Colonic mucosa (tissue), 4 donors: ENCODE data around the gene TGFBR2. TPM values are rescaled to one million over a fixed set of nuclear protein-coding genes. Genes with fewer than 3 reads are reported as not detected.
"Not testable (repeated sequence)": the region's sequence is repeated elsewhere in the genome, so short reads cannot be mapped to it uniquely, and the experiment has no call there.

ENCODE experiments used
- DNase-seq: peaks from one replicate; pipeline ENCODE4 v3.0.0-alpha.2; 2020
- H3K27ac ChIP-seq: fragments of 200-600 bp; one replicate; pipeline ENCODE4 v1.8.0; 2021
- H3K27me3 ChIP-seq: fragments of 200-600 bp; one replicate; pipeline ENCODE4 v1.8.0; 2021
- H3K36me3 ChIP-seq: fragments of 200-600 bp; one replicate; pipeline ENCODE4 v1.8.0; 2021
- H3K4me1 ChIP-seq: fragments of 200-600 bp; one replicate; pipeline ENCODE4 v1.8.0; 2021; ENCODE audit warnings: mild to moderate bottlenecking
- H3K4me3 ChIP-seq: fragments of 200-600 bp; one replicate; pipeline ENCODE4 v1.8.0; 2021
- H3K9ac ChIP-seq, 2 donors: one replicate each; pipeline ENCODE4 v1.7.0; 2013; ENCODE audit warnings: control low read depth in 2 of 2, low read depth in 2 of 2, low read length in 2 of 2
- H3K9me3 ChIP-seq: fragments of 200-600 bp; one replicate; pipeline ENCODE4 v1.8.0; 2021
- intact Hi-C: fragments of 100-400 bp; cut with DNase I; formaldehyde crosslinking; loops from one replicate; pipeline ENCODE4 v1.14.1; 2022
- total RNA-seq, 2 donors: library from RNA; stranded (reverse); fragmentation: NEBNext Ultra II Directional in 1 of 2; extraction: Animal tissue kit (Norgen Biotek cat#: 25700) in 1 of 2; gene quantifications; one replicate each; pipeline ENCODE4 v1.2.1, GENCODE V29; 2021
- TF ChIP-seq, protein P1 (sequence below): fragments of 200-600 bp; IDR thresholded peaks from one replicate; pipeline ENCODE4 v1.8.0; 2022; ENCODE audit warnings: antibody characterized with exemption, mild to moderate bottlenecking
- donor health status: healthy.
- donor health status: DM: no; HTN: no; CAD: no.
- donor health status: DM: no; HTN: no; CAD: no.

Gene TGFBR2
- total RNA-seq, 2 donors from 2014 or later: 32.4 to 53.5 TPM

DNA sequence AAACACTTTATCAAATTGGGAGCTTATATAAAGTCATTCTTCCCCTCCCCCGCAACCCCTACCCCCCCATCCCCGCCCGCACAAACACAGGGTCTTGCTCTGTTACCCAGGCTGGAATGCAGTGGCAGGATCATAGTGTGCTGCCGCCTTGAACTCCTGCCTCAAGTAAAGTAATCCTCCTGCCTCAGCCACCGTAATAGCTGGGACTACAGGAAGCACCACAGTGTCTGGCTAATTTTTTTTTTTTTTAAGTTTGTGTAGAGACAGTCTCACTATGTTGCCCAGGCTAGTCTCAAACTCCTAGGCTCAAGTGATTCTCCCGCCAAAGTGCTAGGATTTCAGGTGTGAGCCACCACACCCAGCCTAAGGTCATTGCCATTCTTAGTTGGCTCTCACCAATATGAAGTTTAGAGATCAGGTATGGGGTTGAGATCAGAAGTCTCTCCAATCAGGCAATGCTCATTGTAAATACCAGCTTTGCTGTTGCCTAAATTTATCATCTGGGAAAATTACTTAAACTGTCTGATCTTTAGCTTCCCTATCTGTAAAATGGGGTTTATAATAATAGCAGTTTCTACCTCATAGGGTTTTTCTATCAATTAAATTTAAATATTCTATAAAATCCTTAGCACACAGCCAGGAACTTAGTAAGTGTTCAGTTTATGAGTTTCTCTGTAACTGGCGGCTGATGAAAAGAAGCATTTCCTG is 60.3 kb downstream of the TGFBR2 start:
- H3K4me3 ChIP-seq: no peak overlapping the region
- H3K4me1 ChIP-seq: no peaks in the 10 kb centered on the region
- TF ChIP-seq, protein P1, sequence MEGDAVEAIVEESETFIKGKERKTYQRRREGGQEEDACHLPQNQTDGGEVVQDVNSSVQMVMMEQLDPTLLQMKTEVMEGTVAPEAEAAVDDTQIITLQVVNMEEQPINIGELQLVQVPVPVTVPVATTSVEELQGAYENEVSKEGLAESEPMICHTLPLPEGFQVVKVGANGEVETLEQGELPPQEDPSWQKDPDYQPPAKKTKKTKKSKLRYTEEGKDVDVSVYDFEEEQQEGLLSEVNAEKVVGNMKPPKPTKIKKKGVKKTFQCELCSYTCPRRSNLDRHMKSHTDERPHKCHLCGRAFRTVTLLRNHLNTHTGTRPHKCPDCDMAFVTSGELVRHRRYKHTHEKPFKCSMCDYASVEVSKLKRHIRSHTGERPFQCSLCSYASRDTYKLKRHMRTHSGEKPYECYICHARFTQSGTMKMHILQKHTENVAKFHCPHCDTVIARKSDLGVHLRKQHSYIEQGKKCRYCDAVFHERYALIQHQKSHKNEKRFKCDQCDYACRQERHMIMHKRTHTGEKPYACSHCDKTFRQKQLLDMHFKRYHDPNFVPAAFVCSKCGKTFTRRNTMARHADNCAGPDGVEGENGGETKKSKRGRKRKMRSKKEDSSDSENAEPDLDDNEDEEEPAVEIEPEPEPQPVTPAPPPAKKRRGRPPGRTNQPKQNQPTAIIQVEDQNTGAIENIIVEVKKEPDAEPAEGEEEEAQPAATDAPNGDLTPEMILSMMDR: no peak
- no peak overlapping the region for H3K27ac ChIP-seq
- no peaks in the 10 kb centered on the region for H3K36me3 ChIP-seq
- DNase-seq: no peak
- H3K9me3 ChIP-seq: no peaks in the 10 kb centered on the region
- H3K9ac ChIP-seq: no peak overlapping the region
- intact Hi-C loops: no loop called here
- no peaks in the 10 kb centered on the region for H3K27me3 ChIP-seq

DNA sequence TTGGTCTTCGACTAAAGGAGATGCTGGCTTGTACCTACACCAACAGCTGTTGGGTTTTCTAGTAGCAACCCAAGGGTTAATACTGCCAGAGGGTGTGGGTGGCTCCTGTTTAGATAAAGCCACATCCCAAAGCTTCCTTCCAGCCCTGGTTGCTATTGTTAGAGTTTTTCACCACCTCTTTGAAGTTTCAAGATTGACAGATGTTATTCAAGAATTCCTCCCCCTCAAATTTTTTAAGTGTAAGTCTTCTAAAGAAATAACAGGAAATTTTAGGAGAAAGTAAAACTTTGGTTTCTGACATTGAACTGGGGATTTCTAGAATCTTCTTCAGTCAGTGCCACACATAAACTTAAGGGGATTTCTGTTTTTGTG is 60.9 kb downstream of the TGFBR2 start:
- no peak overlapping the region for H3K27ac ChIP-seq
- TF ChIP-seq, protein P1: no peak
- no peak for DNase-seq
- intact Hi-C loops: no loop called here
- no peaks in the 10 kb centered on the region for H3K27me3 ChIP-seq
- H3K4me1 ChIP-seq: no peaks in the 10 kb centered on the region
- H3K9me3 ChIP-seq: no peaks in the 10 kb centered on the region
- no peak overlapping the region for H3K4me3 ChIP-seq
- H3K36me3 ChIP-seq: no peaks in the 10 kb centered on the region
- H3K9ac ChIP-seq: no peak overlapping the region

DNA sequence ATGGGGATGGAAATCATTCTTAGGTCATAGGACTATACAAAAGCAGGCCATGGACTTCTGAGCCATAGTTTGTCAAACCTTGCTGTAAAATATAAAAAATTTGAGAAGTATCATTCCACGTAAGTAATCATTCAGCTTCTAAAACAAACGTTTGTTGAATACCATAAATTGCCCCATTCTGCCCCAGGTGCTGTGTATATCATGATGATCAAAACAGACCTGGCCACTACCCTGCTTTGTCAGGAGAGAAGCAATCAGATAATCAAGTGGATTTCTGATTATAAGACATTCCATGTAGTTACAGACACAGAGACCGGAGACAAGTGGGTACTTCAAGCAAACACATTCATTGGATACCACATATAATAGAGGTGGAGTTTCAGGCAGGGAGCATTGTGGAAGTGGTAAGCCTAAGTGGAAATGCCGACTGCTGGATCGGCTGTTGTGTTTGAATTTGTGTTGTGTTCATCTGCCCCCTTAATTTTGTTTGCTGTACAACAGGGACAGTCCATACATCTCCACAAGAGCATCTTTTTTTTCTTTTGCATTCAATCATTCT is 61.7 kb downstream of the TGFBR2 start:
- no peaks in the 10 kb centered on the region for H3K27me3 ChIP-seq
- no peaks in the 10 kb centered on the region for H3K4me1 ChIP-seq
- no peak overlapping the region for H3K4me3 ChIP-seq
- TF ChIP-seq, protein P1: no peak
- no peak for DNase-seq
- H3K9ac ChIP-seq: no peak overlapping the region
- H3K36me3 ChIP-seq: no peaks in the 10 kb centered on the region
- H3K27ac ChIP-seq: no peak overlapping the region
- intact Hi-C loops: no loop called here
- H3K9me3 ChIP-seq: no peaks in the 10 kb centered on the region

DNA sequence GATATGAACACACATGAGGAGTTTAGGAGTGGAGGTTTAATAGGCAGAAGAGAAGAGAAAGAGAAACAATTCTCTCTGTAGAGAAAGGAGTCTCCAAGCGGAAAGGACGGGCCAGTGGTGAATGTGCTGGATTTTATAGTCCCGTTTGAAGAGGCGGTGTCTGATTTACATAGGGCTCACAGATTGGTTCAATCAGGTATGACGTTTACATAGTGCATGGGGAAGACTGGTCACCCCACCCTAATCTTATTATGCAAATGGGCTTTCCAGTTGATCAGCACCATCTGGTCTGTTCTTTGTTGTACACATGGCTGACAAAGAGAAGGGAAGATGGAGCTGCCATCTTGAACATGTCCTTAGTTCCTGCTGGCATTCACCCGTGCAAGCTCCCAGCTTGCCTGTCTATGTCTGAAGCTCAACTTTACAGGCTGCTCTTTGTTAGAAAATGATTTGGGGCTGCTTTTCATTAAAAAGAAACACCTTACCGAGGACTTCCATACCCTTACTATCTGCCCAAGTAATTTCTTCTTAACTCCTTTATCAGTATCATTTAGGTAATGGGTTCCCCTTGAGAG is 63.0 kb downstream of the TGFBR2 start:
- H3K4me1 ChIP-seq, H3K9me3 ChIP-seq, DNase-seq, H3K27me3 ChIP-seq, H3K36me3 ChIP-seq, H3K4me3 ChIP-seq, H3K27ac ChIP-seq, intact Hi-C loops, H3K9ac ChIP-seq: not testable (repeated sequence)

DNA sequence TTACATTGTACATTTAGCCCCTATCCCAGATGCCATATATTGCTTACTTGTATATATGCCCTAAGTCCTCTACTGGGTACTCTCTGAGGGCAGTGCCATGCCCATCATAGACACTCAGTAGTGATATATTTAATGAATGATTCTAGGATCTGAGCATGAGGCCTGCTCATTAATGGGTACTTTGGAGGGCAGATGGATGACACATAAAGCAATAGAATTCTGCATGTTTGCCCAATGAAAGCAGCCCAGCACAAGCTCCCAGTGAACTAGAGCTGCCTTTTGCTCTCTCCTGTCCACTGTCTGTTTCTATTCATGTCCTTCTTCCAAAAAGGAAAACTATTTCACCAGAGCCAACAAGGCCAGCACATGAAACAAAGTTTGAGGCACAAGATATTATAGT is 63.9 kb downstream of the TGFBR2 start:
- no peaks in the 10 kb centered on the region for H3K27me3 ChIP-seq
- H3K27ac ChIP-seq: no peak overlapping the region
- no peak for DNase-seq
- intact Hi-C loops: no loop called here
- H3K9ac ChIP-seq: no peak overlapping the region
- H3K36me3 ChIP-seq: no peaks in the 10 kb centered on the region
- no peak overlapping the region for H3K4me3 ChIP-seq
- TF ChIP-seq, protein P1: no peak
- H3K4me1 ChIP-seq: no peaks in the 10 kb centered on the region
- H3K9me3 ChIP-seq: no peaks in the 10 kb centered on the region
